ENCODE measurements around the gene KCNH6. TPM values are rescaled to one million over a fixed set of nuclear protein-coding genes. Genes with fewer than 3 reads are reported as not detected.
A peak's percentile ranks its signal among the peaks of the same experiment; 100 is the strongest.

KCNH6 gene
- total RNA-seq, 6 donors from 2014 or later: 0.22 to 4.2 (median 0.31) TPM; not detected in 2

GRCh38 chr17:63497708-63498483, 25.3 kb upstream of the KCNH6 start:
- H3K27me3 ChIP-seq: no peaks in the 10 kb centered on the region
- no peak overlapping the region for H3K4me3 ChIP-seq
- peaks cover 23 to 33% (median 30%) of the 10 kb centered on the region in 4 donors for H3K4me1 ChIP-seq
- ATAC-seq (ENCODE audit: low FRiP score in 2 of 2) (no peak), DNase-seq (peak in 1 of 2 donors; percentile 50)
- H3K36me3 ChIP-seq: no peaks in the 10 kb centered on the region
- 49 to 58% methylated on average over 14 to 16 of the region's 16 CpGs for WGBS, 2 donors
- peak overlapping the region; percentile 68 to 79 (median 75) for H3K27ac ChIP-seq
- no peaks in the 10 kb centered on the region for H3K9me3 ChIP-seq
- TF ChIP-seq POLR2A (IDR thresholded peaks at IDR 0.05) (no peak), EP300 (IDR thresholded peaks at IDR 0.05) (no peak), POLR2AphosphoS5 (IDR thresholded peaks at IDR 0.05) (no peak), CTCF (IDR thresholded peaks at IDR 0.05) (no peak)

- ATAC-seq (ENCODE audit: low FRiP score in 2 of 2) (no peak), DNase-seq (no peak)
- no peak overlapping the region for H3K4me3 ChIP-seq
- TF ChIP-seq CTCF (IDR thresholded peaks at IDR 0.05) (no peak), POLR2A (IDR thresholded peaks at IDR 0.05) (no peak), EP300 (IDR thresholded peaks at IDR 0.05) (no peak), POLR2AphosphoS5 (IDR thresholded peaks at IDR 0.05) (no peak)
- no peaks in the 10 kb centered on the region for H3K36me3 ChIP-seq
- no peaks in the 10 kb centered on the region for H3K27me3 ChIP-seq
- H3K9me3 ChIP-seq: no peaks in the 10 kb centered on the region
- 66 to 72% methylated on average over 9 of the region's 9 CpGs for WGBS, 2 donors
- peaks cover 23 to 33% (median 30%) of the 10 kb centered on the region in 4 donors for H3K4me1 ChIP-seq
- H3K27ac ChIP-seq: peak overlapping the region; percentile 68 to 79 (median 75)
Measured at GRCh38 chr17:63498626-63499195, 24.4 kb upstream of the KCNH6 start.

GRCh38 chr17:63500543-63501390, 22.4 kb upstream of the KCNH6 start:
- TF ChIP-seq EP300 (IDR thresholded peaks at IDR 0.05) (no peak), POLR2A (IDR thresholded peaks at IDR 0.05) (peak in 1 of 4 donors; percentile 46), CTCF (IDR thresholded peaks at IDR 0.05) (no peak), POLR2AphosphoS5 (IDR thresholded peaks at IDR 0.05) (no peak)
- WGBS, 2 donors: 60 to 65% methylated on average over 13 to 14 of the region's 14 CpGs
- H3K27me3 ChIP-seq: no peaks in the 10 kb centered on the region
- H3K4me1 ChIP-seq: peaks cover 23 to 33% (median 30%) of the 10 kb centered on the region in 4 donors
- H3K9me3 ChIP-seq: no peaks in the 10 kb centered on the region
- no peaks in the 10 kb centered on the region for H3K36me3 ChIP-seq
- H3K27ac ChIP-seq: peak overlapping the region in 1 of 4 donors; percentile 54
- no peak overlapping the region for H3K4me3 ChIP-seq
- DNase-seq (no peak), ATAC-seq (ENCODE audit: low FRiP score in 2 of 2) (peak in 1 of 2 donors; percentile 12)

- H3K27ac ChIP-seq: peak overlapping the region in 1 of 4 donors; percentile 22
- WGBS, 2 donors: 51 to 75% methylated on average over 8 of the region's 8 CpGs
- H3K9me3 ChIP-seq: no peaks in the 10 kb centered on the region
- H3K4me1 ChIP-seq: peaks cover 9 to 17% (median 13%) of the 10 kb centered on the region in 4 donors
- ATAC-seq (ENCODE audit: low FRiP score in 2 of 2): no peak
- H3K27me3 ChIP-seq: no peaks in the 10 kb centered on the region
- H3K36me3 ChIP-seq: no peaks in the 10 kb centered on the region
- DNase-seq: no peak
- no peak for TF ChIP-seq CTCF (IDR thresholded peaks at IDR 0.05)
- no peak for TF ChIP-seq POLR2AphosphoS5 (IDR thresholded peaks at IDR 0.05)
- TF ChIP-seq POLR2A (IDR thresholded peaks at IDR 0.05): no peak
- no peak for TF ChIP-seq EP300 (IDR thresholded peaks at IDR 0.05)
- H3K4me3 ChIP-seq: no peak overlapping the region
Measured at GRCh38 chr17:63503341-63503705, 19.8 kb upstream of the KCNH6 start.
